K562 (cell line): ENCODE results near the gene IL10RB. TPM values are rescaled to one million over a fixed set of nuclear protein-coding genes. Genes with fewer than 3 reads are reported as not detected.

ENCODE experiments used
- ATAC-seq: fragments of 200-7000 bp; cut with Tn5 transposase; 3 replicates; pipeline ENCODE4 v1.9.1; 2020; ENCODE audit warnings: moderate library complexity
- BruUV-seq: library from RNA; stranded (reverse); fragments of 400-500 nt; replicated peaks from 2 replicates; lab custom pipeline; 2021; lab: Mats Ljungman, UMichigan
- CTCF ChIA-PET: fragments of 300-600 bp; formaldehyde crosslinking; extraction: SDS; loops from one replicate; lab custom pipeline; 2021; ENCODE audit warnings: low intra/inter-chr PET ratio; lab: Yijun Ruan, JAX
- POLR2A ChIA-PET: fragments of 300-600, 350-650 bp; sonication (Branson Sonifier 250); formaldehyde crosslinking; extraction: SDS; loops from one replicate; lab custom pipeline; 2021; ENCODE audit warnings: antibody characterized with exemption, inconsistent platforms; lab: Yijun Ruan, JAX
- DNase-seq, 4 experiments: peaks; one replicate each; pipeline versions ENCODE4 v3.0.0 to v3.0.0-alpha.2; 2011 to 2018; ENCODE audit warnings: low spot score in 3 of 4, mixed read lengths in 3 of 4; ENCODE audit errors: extremely low read depth in 1 of 4
- FAIRE-seq: peaks from 2 replicates; lab custom pipeline; 2011; peaks lifted over from hg19 to GRCh38; lab: Jason Lieb, UNC
- H2AFZ ChIP-seq: 2 replicates; pipeline ENCODE4 v1.6.0; 2011; ENCODE audit warnings: low read depth, low read length, control low read depth, inconsistent platforms
- H3K27ac ChIP-seq: fragments of 200-600 bp; 3 replicates; pipeline ENCODE4 v1.8.0; 2011; ENCODE audit warnings: low read depth, mild to moderate bottlenecking, control low read depth, inconsistent platforms, low read length, moderate library complexity, mixed read lengths; ENCODE audit errors: extremely low read depth
- H3K27me3 ChIP-seq, 2 experiments: fragments of 300-600 bp in 1 of 2; 2 replicates in 1 of 2; 3 replicates in 1 of 2; pipeline versions ENCODE4 v1.6.0 to v1.8.0; 2011; ENCODE audit warnings: inconsistent platforms in 2 of 2, low read length in 2 of 2, mild to moderate bottlenecking in 1 of 2, mixed read lengths in 1 of 2, moderate library complexity in 1 of 2; ENCODE audit not compliant: control insufficient read depth in 2 of 2, insufficient read depth in 2 of 2
- H3K36me3 ChIP-seq: fragments of 300-600 bp; 3 replicates; pipeline ENCODE4 v1.8.0; 2011; ENCODE audit warnings: mild to moderate bottlenecking, low read length, inconsistent platforms; ENCODE audit not compliant: control insufficient read depth, insufficient read depth
- H3K4me1 ChIP-seq, 2 experiments: fragments of 200-600 bp in 1 of 2; replicated peaks in 1 of 2; 2 replicates in 1 of 2; 3 replicates in 1 of 2; pipeline versions ENCODE4 v1.5.1 to v1.8.0; 2011; ENCODE audit warnings: inconsistent platforms in 2 of 2, low read length in 2 of 2, mild to moderate bottlenecking in 1 of 2, mixed read lengths in 1 of 2, moderate library complexity in 1 of 2; ENCODE audit not compliant: control insufficient read depth in 2 of 2, insufficient read depth in 2 of 2
- H3K4me2 ChIP-seq: 2 replicates; pipeline ENCODE4 v1.6.1; 2011; ENCODE audit warnings: low read length, control low read depth, inconsistent platforms, mixed read lengths; ENCODE audit not compliant: insufficient read depth
- H3K4me3 ChIP-seq: fragments of 200-600 bp; sonication (generic), shearing (Covaris generic); 2 replicates; pipeline ENCODE4 v1.5.1; 2016; ENCODE audit warnings: control low read depth, inconsistent platforms
- H3K79me2 ChIP-seq: fragments of 200-600 bp; 3 replicates; pipeline ENCODE4 v1.8.0; 2011; ENCODE audit warnings: low read length, inconsistent platforms; ENCODE audit not compliant: control insufficient read depth, insufficient read depth
- H3K9ac ChIP-seq, 2 experiments: 2 replicates each; pipeline versions ENCODE4 v1.6.0 to v1.6.1; 2011; ENCODE audit warnings: low read depth in 2 of 2, low read length in 2 of 2, control low read depth in 1 of 2, inconsistent platforms in 1 of 2, mild to moderate bottlenecking in 1 of 2, mixed read lengths in 1 of 2; ENCODE audit not compliant: insufficient read depth in 1 of 2
- H3K9me1 ChIP-seq: one replicate; pipeline ENCODE4 v1.6.0; 2011; ENCODE audit warnings: inconsistent platforms, mild to moderate bottlenecking, low read length, moderate library complexity; ENCODE audit not compliant: control insufficient read depth, insufficient read depth
- H3K9me3 ChIP-seq: replicated peaks from 2 replicates; pipeline ENCODE4 v1.5.1; 2011; ENCODE audit warnings: low read depth, low read length, inconsistent platforms; ENCODE audit not compliant: control insufficient read depth, insufficient read depth
- H4K20me1 ChIP-seq: replicated peaks from 2 replicates; pipeline ENCODE4 v1.6.1; 2011; ENCODE audit warnings: low read length, inconsistent platforms, mixed read lengths; ENCODE audit not compliant: control insufficient read depth, insufficient read depth
- CBFA2T2 ChIP-seq: fragments of 450-650 bp; conservative IDR thresholded peaks from 2 replicates; pipeline ENCODE4 v1.6.1; 2017; ENCODE audit warnings: mild to moderate bottlenecking
- CEBPG ChIP-seq, 3 experiments: fragments of 200-800 bp in 1 of 3; sonication (Bioruptor generic) in 1 of 3; sonication (generic) in 1 of 3; formaldehyde crosslinking in 1 of 3; IDR thresholded peaks in 2 of 3; conservative IDR thresholded peaks in 1 of 3; 2 replicates each; pipeline versions ENCODE4 v1.6.1 to v1.8.0; 2016 to 2022; ENCODE audit warnings: missing compliant biosample characterization in 2 of 3, missing genetic modification characterization in 2 of 3, mild to moderate bottlenecking in 1 of 3, missing genetic modification reagents in 1 of 3
- DNMT1 ChIP-seq: fragments of 450-650 bp; IDR thresholded peaks from 2 replicates; pipeline ENCODE4 v1.6.1; 2016; ENCODE audit warnings: antibody characterized with exemption, mild to moderate bottlenecking
- EWSR1 ChIP-seq: fragments of 450-650 bp; IDR thresholded peaks from 2 replicates; pipeline ENCODE4 v1.6.1; 2018; ENCODE audit warnings: borderline replicate concordance, mild to moderate bottlenecking, low read depth, moderate library complexity; ENCODE audit not compliant: partially characterized antibody
- EZH2 ChIP-seq: IDR thresholded peaks from 2 replicates; pipeline ENCODE4 v1.6.1; 2012; ENCODE audit warnings: low read depth, mild to moderate bottlenecking, inconsistent platforms, low read length, borderline replicate concordance
- HIVEP1 ChIP-seq: fragments of 250-450 bp; sonication (Bioruptor Pico); IDR thresholded peaks from 2 replicates; pipeline ENCODE4 v1.4.0; 2020; ENCODE audit warnings: mild to moderate bottlenecking
- HOMEZ ChIP-seq: fragments of 250-450 bp; sonication (Bioruptor Pico); IDR thresholded peaks from 2 replicates; pipeline ENCODE4 v1.4.0; 2020; ENCODE audit warnings: mild to moderate bottlenecking, moderate library complexity
- NFE2 ChIP-seq: IDR thresholded peaks from 2 replicates; pipeline ENCODE4 v1.6.1; 2014; ENCODE audit warnings: antibody characterized with exemption, low read depth
- PHF21A ChIP-seq: fragments of 450-650 bp; IDR thresholded peaks from 2 replicates; pipeline ENCODE4 v1.6.1; 2017; ENCODE audit warnings: low read depth, borderline replicate concordance
- SMARCA5 ChIP-seq: fragments of 450-650 bp; IDR thresholded peaks from 2 replicates; pipeline ENCODE4 v1.6.1; 2016
- SREBF1 ChIP-seq: fragments of 150-350 bp; IDR thresholded peaks from 2 replicates; pipeline ENCODE4 v1.6.1; 2014; ENCODE audit warnings: antibody characterized with exemption, low read depth, low read length, borderline replicate concordance
- ZBTB49 ChIP-seq: sonication (generic); formaldehyde crosslinking; IDR thresholded peaks from 2 replicates; pipeline ENCODE4 v1.8.0; 2022; ENCODE audit warnings: missing genetic modification reagents, mild to moderate bottlenecking, borderline replicate concordance
- ZFP30 ChIP-seq: fragments of 250-450 bp; sonication (Bioruptor Pico); IDR thresholded peaks from 2 replicates; pipeline ENCODE4 v1.8.0; 2022; ENCODE audit warnings: moderate library complexity, mild to moderate bottlenecking, inconsistent platforms, borderline replicate concordance
- ZNF217 ChIP-seq: sonication (generic); formaldehyde crosslinking; IDR thresholded peaks from 2 replicates; pipeline ENCODE4 v1.8.0; 2022; ENCODE audit warnings: mild to moderate bottlenecking, missing genetic modification reagents
- ZNF282 ChIP-seq: sonication (generic); formaldehyde crosslinking; IDR thresholded peaks from 2 replicates; pipeline ENCODE4 v1.8.1; 2023; ENCODE audit warnings: missing genetic modification reagents
- ZNF384 ChIP-seq: IDR thresholded peaks from 2 replicates; pipeline ENCODE4 v1.6.1; 2012; ENCODE audit warnings: low read depth, low read length, improper control_type of control experiment
- WGBS: fragments of 100-300 bp; shearing (Covaris generic); methylation state at CpG from one replicate; pipeline ENCODE4 v1.1.6; 2016; ENCODE audit warnings: low coverage, mixed read lengths; ENCODE audit not compliant: insufficient coverage; ENCODE audit errors: missing lambda C conversion rate; 5-methylcytosine and 5-hydroxymethylcytosine counted together
- in situ Hi-C: fragments of 300-500 bp; cut with MboI; formaldehyde crosslinking; loops from 4 replicates; pipeline ENCODE4 v1.15.0; 2018; ENCODE audit warnings: inconsistent platforms, mixed read lengths
- intact Hi-C: fragments of 100-400 bp; cut with micrococcal nuclease; formaldehyde crosslinking; loops from 2 replicates; pipeline ENCODE4 v1.14.2; 2022
- polyA plus RNA-seq, 8 experiments: library from polyadenylated mRNA; depleted of rRNA in 4 of 8; stranded (reverse) in 5 of 8; unstranded in 3 of 8; fragments of >200 nt; fragmentation: Nextera tagmentation in 2 of 8; fragmentation: Illumina TruSeq in 1 of 8; extraction: Ambion mirVana in 2 of 8; extraction: Trizol in 1 of 8; gene quantifications; 2 replicates each; pipeline versions ENCODE4 v1.2.1 to v1.2.3, GENCODE V29; 2011 to 2014; ENCODE audit warnings: inconsistent platforms in 1 of 8, missing spikeins in 1 of 8
- total RNA-seq, 7 experiments: library from RNA; depleted of rRNA in 6 of 7; stranded (reverse); fragments of >200 nt in 6 of 7; fragmentation: Illumina TruSeq in 2 of 7; extraction: Trizol in 2 of 7; gene quantifications; 2 replicates each; pipeline versions ENCODE4 v1.2.1 to v1.2.3, GENCODE V29; 2011 to 2021; ENCODE audit warnings: low replicate concordance in 1 of 7

Gene IL10RB
- total and polyA plus RNA-seq, 9 of the 15 experiments (the other 6 are each of a cell fraction or from before 2014, with no cell fraction given) = 10.9 to 33.8 (median 23.0) TPM

- BruUV-seq = no TSS peak
- H2AFZ ChIP-seq = no peak overlapping the region
- intact Hi-C loops (no loop called here), in situ Hi-C loops (no loop called here)
- ATAC-seq (no peak), DNase-seq (no peak), FAIRE-seq (no peak)
- peaks cover 12% of the 10 kb centered on the region; the same call in 1 of the 3 replicates for H3K36me3 ChIP-seq
- H3K79me2 ChIP-seq = no peaks in the 10 kb centered on the region
- no peak overlapping the region for H3K4me2 ChIP-seq
- H3K27ac ChIP-seq = no peak overlapping the region
- H4K20me1 ChIP-seq = no peaks in the 10 kb centered on the region
- H3K27me3 ChIP-seq = no peaks in the 10 kb centered on the region
- no peaks in the 10 kb centered on the region for H3K9me3 ChIP-seq
- no peak overlapping the region for H3K4me3 ChIP-seq
- TF ChIP-seq ZBTB49 (no peak), EZH2 (no peak), ZFP30 (no peak), HIVEP1 (no peak), SREBF1 (no peak), CBFA2T2 (no peak), DNMT1 (no peak), SMARCA5 (no peak), HOMEZ (CRISPR knock-in tag) (no peak), CEBPG (CRISPR knock-in tag; IDR thresholded peaks at IDR 0.05) (no peak), CEBPG (tag; conservative IDR thresholded peaks at IDR 0.05 in 1 of 2, IDR thresholded peaks at IDR 0.05 in 1 of 2) (no peak), ZNF217 (CRISPR knock-in tag) (no peak), ZNF282 (no peak), PHF21A (no peak), ZNF384 (no peak), EWSR1 (no peak), NFE2 (no peak)
- no peak overlapping the region for H3K9ac ChIP-seq
- no peaks in the 10 kb centered on the region for H3K9me1 ChIP-seq
- WGBS = 64% methylated on average over 7 of the region's 7 CpGs
- POLR2A ChIA-PET = interaction anchor here (0.9 to 1.3 kb wide), 3 partner anchors 8 to 24 kb away, joined by 3 to 5 read pairs (median 3); no protein-coding TSS in a partner anchor
- no peaks in the 10 kb centered on the region; a peak in 3 of 5 replicates for H3K4me1 ChIP-seq
- CTCF ChIA-PET = no interaction called here
These were observed 27.5 kb upstream of the IL10RB start for GRCh38 chr21:33238565-33239255.
